Measurements from ENCODE around the gene PPFIA2.

Gene PPFIA2

GRCh38 chr12:81347404-81347803, 411.7 kb downstream of the PPFIA2 start:
- no peak for DNase-seq (ENCODE audit: low read depth)

- DNase-seq (ENCODE audit: low read depth), result no peak
These were observed 418.2 kb downstream of the PPFIA2 start for GRCh38 chr12:81340910-81341309.

DNA sequence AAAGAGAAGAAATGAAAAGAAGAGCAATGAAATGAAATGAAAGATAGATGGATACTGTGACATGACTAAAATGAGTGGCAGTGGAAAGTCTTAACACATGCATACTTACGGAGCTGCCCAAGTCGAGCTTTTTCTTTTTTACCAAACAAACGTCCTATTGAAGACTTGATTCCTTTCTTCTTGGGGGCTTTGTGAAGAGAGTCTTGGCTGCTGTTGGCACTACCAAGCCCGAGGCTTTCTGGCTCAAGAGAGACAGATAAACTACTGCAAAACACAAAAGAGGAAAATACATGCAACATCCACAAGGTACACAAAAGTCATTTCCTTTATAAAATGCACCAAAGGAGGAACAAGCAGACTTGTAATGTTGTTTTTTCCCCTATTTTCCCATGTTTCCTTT, 420.1 kb downstream of the PPFIA2 start:
- no peak for DNase-seq (ENCODE audit: low read depth)

- no peak for DNase-seq (ENCODE audit: low read depth)
These were observed 421.3 kb downstream of the PPFIA2 start for GRCh38 chr12:81337886-81338285.

DNA sequence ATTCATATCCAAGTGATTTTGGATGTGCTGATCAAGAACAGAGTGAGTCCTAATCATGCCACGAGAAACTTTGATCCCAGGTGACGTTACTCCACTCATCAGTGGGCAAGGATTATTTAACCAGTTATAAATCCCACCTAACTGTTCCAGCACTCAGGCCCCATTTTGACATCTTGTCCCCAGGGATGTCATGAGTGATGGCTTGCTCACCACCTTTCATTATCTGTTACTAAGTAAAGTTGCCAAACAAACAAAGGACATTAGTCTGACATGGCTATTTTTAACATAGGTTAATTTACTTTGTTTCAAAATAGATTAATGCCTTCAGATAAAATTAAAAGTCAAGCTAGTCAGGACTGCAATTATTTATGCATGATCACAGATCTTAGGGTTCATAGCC, 425.3 kb downstream of the PPFIA2 start:
- no peak for DNase-seq (ENCODE audit: low read depth)

DNA sequence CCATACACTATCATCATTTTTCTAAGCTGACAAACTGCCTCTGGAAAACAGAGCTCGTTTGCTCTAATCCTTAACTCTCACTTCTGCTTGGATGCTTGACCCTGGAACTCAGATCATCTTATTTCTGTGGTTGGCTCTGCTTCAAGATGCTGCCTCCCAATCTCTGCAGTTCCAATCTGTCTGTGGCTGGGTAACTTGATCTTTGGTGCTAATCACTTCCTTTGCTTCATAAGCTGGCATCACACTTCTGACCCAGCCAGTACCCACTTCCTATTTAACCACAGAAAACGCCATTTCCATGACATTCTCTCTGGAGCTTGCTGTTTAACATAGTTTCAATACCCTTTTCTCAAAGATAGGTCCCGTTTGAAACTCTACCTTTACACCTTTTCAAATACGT, 427.1 kb downstream of the PPFIA2 start:
- DNase-seq (ENCODE audit: low read depth), result no peak

- no peak for DNase-seq (ENCODE audit: low read depth)
These were observed 428.7 kb downstream of the PPFIA2 start for GRCh38 chr12:81330480-81330879.

DNA sequence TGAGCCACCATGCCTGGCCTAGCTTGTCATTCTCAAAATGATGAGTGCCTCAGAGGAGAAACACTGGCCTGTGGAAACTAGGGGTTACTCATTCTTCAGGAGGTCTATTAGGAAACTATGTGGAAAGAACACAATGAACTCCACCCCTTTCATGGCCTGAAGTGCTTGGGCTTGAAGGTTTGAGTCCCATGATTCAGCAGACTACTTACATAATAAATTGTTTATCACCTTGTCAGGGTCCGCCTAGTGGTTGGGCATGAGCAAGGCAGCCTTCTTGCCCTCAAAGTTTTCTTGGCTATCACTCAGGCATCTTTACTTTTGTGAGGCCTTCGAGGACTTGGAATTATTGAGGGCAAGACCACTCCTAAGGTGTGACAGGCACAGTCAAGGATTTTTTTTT, 430.1 kb downstream of the PPFIA2 start:
- no peak for DNase-seq (ENCODE audit: low read depth)

GRCh38 chr12:81327425-81327824, 431.7 kb downstream of the PPFIA2 start:
- no peak for DNase-seq (ENCODE audit: low read depth)

DNA sequence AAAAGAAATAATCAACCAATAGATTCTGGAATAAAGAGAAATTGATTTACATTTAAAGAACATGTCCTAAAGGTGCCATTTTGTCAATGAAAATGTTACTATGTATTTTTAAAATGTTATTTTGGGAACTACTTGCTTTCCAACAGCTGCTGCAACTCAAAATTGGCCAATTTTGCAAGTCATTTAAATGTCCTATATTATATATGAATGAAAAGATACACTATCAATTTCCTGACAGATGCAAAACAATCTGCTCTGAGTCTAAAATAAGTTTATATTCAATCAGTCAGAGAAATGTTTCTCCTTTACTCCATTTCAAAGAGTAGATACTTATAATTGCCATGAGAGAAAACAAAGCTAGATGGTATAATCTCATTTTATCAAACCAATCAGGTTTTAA, 434.1 kb downstream of the PPFIA2 start:
- DNase-seq (ENCODE audit: low read depth), result no peak

DNA sequence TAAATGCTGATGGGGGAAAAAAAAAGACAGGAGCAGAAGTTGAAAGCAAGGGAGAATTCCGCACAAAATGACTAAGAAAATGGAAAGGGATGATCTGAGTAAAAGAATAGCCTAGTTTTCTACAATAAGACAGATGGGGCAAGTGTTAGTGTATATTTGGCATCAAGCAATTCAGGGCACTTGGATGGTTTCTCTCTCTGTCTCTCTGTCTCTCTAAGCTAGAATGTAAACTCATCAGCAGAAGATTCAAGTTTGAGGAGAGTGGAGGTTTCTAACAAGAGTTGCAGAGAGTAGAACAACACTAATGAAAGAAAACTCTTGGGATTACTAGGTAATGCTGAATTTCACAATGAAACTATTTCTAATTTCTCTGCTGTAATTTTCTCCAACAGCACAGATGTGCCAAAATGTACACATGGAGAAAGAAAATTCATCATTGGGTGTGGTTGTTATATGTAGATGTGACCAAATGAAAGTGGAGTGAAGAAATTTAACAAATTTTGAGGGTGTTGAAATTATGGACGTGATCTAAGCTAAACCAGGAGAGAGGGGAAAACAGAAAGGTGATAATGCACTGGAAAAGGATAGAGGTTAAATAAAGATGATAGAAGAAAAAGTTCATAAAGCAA, 444.1 kb downstream of the PPFIA2 start:
- no peak for DNase-seq (ENCODE audit: low read depth)

DNA sequence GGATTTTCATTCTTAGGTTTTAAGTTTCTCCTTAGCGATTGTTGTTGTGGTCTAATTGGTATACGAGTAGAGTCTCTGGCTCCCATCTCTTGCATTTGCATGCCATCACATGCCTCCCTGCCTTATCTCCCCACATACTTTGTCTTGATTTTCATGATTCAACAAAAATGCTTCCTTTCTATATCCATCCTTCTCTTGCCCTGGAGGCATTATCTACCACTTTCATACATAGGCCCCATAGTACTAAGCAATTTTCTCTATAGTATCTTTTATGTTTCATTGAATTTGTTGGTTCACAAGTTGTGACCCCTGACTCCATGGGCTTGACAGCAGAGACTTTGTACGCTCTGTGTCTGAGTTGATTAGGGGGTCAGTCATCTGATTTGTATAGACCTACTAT, 455.2 kb downstream of the PPFIA2 start:
- DNase-seq (ENCODE audit: low read depth), result no peak

GRCh38 chr12:81300454-81300853, 458.7 kb downstream of the PPFIA2 start:
- DNase-seq (ENCODE audit: low read depth), result no peak

DNA sequence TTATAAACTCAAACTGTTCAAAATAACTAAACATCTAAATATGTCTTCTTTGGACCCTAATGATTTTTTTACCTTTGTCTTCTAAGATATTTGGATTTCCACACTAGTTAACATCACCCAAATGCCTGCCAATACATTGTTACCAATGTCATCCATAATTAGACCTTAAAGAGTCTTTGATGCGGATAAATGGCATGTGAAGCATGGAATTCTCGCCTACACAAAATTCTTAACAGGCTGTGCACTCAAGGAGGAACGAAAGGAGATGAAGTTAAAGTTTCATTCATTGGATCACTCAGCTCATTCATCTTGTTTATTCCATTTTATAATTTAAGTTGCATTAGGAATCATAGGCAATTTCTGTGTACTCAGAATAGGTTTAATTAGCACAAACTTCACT, 461.5 kb downstream of the PPFIA2 start:
- DNase-seq (ENCODE audit: low read depth), result no peak

GRCh38 chr12:81296556-81297305, 462.4 kb downstream of the PPFIA2 start:
- no peak for DNase-seq (ENCODE audit: low read depth)

DNA sequence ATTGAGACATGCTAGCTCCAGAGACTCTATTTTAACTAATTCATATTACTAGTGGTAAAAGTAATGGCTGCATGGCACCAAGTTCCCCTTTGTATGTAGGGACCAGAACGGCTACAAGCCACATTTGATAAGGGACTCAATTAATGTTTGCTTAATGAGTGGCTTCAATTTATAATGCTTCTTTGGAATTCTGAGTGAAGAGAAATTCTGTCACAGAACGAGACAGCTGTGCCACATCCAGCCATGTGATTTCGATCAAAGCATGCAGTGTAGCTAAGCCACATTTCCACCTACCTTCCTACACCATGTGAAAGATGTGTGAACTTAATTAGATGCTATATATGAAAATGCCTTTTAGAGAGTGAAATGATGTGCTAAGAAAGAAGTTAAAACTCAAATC, 463.9 kb downstream of the PPFIA2 start:
- DNase-seq (ENCODE audit: low read depth), result no peak

GRCh38 chr12:81294325-81295190, 464.6 kb downstream of the PPFIA2 start:
- no peak for DNase-seq (ENCODE audit: low read depth)

GRCh38 chr12:81288651-81289050, 470.5 kb downstream of the PPFIA2 start:
- DNase-seq (ENCODE audit: low read depth), result no peak

DNA sequence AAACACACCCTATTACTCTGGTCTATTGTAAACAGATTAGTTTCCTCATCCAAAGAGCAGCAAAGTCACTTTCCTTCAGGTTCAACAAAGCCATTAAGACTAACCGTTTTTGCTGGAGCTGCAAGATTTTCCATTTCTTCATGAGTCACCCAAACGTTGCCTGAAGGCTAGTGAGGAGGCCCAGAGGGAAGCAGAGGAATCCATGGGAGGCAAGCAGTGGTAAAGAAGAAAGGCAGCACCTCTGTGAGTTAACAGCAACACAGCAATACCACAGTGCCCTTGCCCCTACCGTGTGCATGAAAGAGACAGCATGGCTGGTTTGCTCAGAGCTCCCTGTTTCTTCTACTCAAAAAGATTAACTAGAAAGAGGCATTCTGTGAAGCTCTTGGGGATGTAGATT, 475.0 kb downstream of the PPFIA2 start:
- DNase-seq (ENCODE audit: low read depth), result no peak

DNA sequence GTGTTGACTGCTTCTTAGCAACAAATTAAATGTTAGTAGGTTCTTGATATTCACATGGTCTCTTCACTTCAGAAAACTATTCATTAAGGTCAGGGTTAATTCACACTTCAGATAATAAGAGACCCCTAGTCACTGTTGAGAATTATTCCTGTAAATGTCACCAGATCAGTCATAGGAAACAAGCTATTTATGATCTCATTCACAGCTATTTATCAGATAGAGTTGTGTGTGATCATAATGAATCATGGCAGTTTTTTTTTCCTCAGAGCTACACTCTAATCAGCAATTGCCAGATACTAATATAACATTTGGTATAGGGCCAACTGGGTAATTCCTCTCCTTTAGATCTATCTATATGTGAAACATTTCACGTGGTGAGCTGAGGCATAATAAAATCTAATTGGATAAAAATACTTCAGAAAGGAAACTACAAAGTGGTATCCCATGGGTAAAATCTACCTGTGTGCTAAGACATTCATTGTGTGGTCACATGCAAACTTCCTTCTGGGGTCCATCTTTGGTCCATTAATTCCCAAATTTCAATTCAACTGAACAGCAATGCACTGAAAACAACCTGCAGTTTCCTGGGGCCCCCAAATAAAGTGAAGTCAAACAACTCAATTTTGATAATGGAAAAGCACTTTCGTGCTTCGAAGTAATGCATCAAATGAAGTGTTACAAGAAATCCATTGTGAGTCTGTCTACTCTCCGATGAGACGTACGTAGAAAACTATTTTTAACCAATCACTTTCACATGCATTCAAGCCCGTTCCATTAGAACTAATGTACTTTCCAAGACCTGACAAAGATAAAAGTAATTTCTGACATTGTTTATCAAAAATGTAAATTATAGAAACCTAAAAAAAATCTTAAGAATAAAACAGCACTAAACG, 484.3 kb downstream of the PPFIA2 start:
- no peak for DNase-seq (ENCODE audit: low read depth)

DNA sequence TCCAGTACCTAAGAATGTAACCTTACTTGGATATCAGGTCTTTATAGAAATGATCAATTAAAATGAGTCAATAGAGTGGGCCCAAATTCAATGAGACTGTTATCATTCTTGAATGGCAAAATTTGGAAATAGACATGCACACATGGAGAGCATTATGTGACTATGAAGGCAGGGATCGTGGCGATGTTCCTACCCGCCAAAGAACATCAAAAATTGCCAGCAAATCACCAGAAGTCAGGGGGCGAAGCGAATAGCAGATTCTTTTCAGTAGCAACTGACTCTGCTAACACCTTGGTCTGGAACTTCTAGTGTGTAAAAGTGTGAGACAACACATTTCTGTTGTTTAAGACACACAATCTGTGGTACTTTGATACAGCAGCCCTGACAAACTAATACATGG, 488.8 kb downstream of the PPFIA2 start:
- DNase-seq (ENCODE audit: low read depth), result no peak

GRCh38 chr12:81263072-81263471, 496.1 kb downstream of the PPFIA2 start:
- DNase-seq (ENCODE audit: low read depth), result no peak
